ENCODE measurements around the gene ZC4H2.
A peak's percentile ranks its signal among the peaks of the same experiment; 100 is the strongest.
"Not testable (repeated sequence)": the region's sequence is repeated elsewhere in the genome, so short reads cannot be mapped to it uniquely, and the experiment has no call there.

The ZC4H2 gene
- 6.1 to 7.6 (median 6.9) reads per million in 3 donors for total RNA-seq

GRCh38 chrX:64975989-64976672, at the start of gene ZC4H2:
Gene ZC4H2, minus strand, starts transcription at chrX:64976450. Its CDS starts 73 bp downstream, at chrX:64976377.
- no peaks in the 10 kb centered on the region for H3K4me1 ChIP-seq (ENCODE audit: control insufficient read depth, insufficient read depth, low read length, poor library complexity, severe bottlenecking)
- H3K27ac ChIP-seq (ENCODE audit: insufficient read depth, low read length, poor library complexity, severe bottlenecking), result peak within 1 kb of the TSS; percentile 25
- DNase-seq, result peak; percentile 36 to 47 (median 41)

GRCh38 chrX:65017451-65017850, 41.2 kb upstream of the ZC4H2 start:
- no peak for DNase-seq
- no peak overlapping the region for H3K4me3 ChIP-seq (ENCODE audit: insufficient read depth, low read depth, low read length, poor library complexity, severe bottlenecking)

More at GRCh38 chrX:64975989-64976672, at the start of gene ZC4H2:
- no peaks in the 10 kb centered on the region for H3K9me3 ChIP-seq (ENCODE audit: control insufficient read depth, low read length)
- H3K36me3 ChIP-seq (ENCODE audit: control insufficient read depth, insufficient read depth, low read length), result no peaks in the 10 kb centered on the region
- H3K4me3 ChIP-seq (ENCODE audit: insufficient read depth, low read depth, low read length, poor library complexity, severe bottlenecking), result peak within 1 kb of the TSS; percentile 67
- H3K27me3 ChIP-seq (replicated peaks; ENCODE audit: control insufficient read depth, insufficient read depth, low read length, poor library complexity, severe bottlenecking), result no peaks in the 10 kb centered on the region

GRCh38 chrX:65014230-65014629, 38.0 kb upstream of the ZC4H2 start:
- no peaks in the 10 kb centered on the region for H3K27me3 ChIP-seq (replicated peaks; ENCODE audit: control insufficient read depth, insufficient read depth, low read length, poor library complexity, severe bottlenecking)
- H3K4me3 ChIP-seq (ENCODE audit: insufficient read depth, low read depth, low read length, poor library complexity, severe bottlenecking), result no peak overlapping the region
- H3K27ac ChIP-seq (ENCODE audit: insufficient read depth, low read length, poor library complexity, severe bottlenecking), result no peak overlapping the region
- H3K36me3 ChIP-seq (ENCODE audit: control insufficient read depth, insufficient read depth, low read length), result no peaks in the 10 kb centered on the region
- no peaks in the 10 kb centered on the region for H3K9me3 ChIP-seq (ENCODE audit: control insufficient read depth, low read length)
- no peaks in the 10 kb centered on the region for H3K4me1 ChIP-seq (ENCODE audit: control insufficient read depth, insufficient read depth, low read length, poor library complexity, severe bottlenecking)
- DNase-seq, result no peak

More at GRCh38 chrX:65017451-65017850, 41.2 kb upstream of the ZC4H2 start:
- Histone ChIP-seq H3K36me3 (ENCODE audit: control insufficient read depth, insufficient read depth, low read length) (no peaks in the 10 kb centered on the region), H3K9me3 (ENCODE audit: control insufficient read depth, low read length) (no peaks in the 10 kb centered on the region), H3K27ac (ENCODE audit: insufficient read depth, low read length, poor library complexity, severe bottlenecking) (no peak overlapping the region), H3K4me1 (ENCODE audit: control insufficient read depth, insufficient read depth, low read length, poor library complexity, severe bottlenecking) (no peaks in the 10 kb centered on the region), H3K27me3 (replicated peaks; ENCODE audit: control insufficient read depth, insufficient read depth, low read length, poor library complexity, severe bottlenecking) (no peaks in the 10 kb centered on the region)

- H3K36me3 ChIP-seq (ENCODE audit: control insufficient read depth, insufficient read depth, low read length), result no peaks in the 10 kb centered on the region
Observed at GRCh38 chrX:65009459-65009858, 33.2 kb upstream of the ZC4H2 start.

GRCh38 chrX:65002208-65002607, 26.0 kb upstream of the ZC4H2 start:
- DNase-seq; H3K4me1 ChIP-seq (ENCODE audit: control insufficient read depth, insufficient read depth, low read length, poor library complexity, severe bottlenecking); H3K4me3 ChIP-seq (ENCODE audit: insufficient read depth, low read depth, low read length, poor library complexity, severe bottlenecking); H3K9me3 ChIP-seq (ENCODE audit: control insufficient read depth, low read length); H3K27me3 ChIP-seq (replicated peaks; ENCODE audit: control insufficient read depth, insufficient read depth, low read length, poor library complexity, severe bottlenecking); H3K36me3 ChIP-seq (ENCODE audit: control insufficient read depth, insufficient read depth, low read length); H3K27ac ChIP-seq (ENCODE audit: insufficient read depth, low read length, poor library complexity, severe bottlenecking): not testable (repeated sequence)

More at GRCh38 chrX:65009459-65009858, 33.2 kb upstream of the ZC4H2 start:
- no peaks in the 10 kb centered on the region for H3K27me3 ChIP-seq (replicated peaks; ENCODE audit: control insufficient read depth, insufficient read depth, low read length, poor library complexity, severe bottlenecking)
- no peaks in the 10 kb centered on the region for H3K4me1 ChIP-seq (ENCODE audit: control insufficient read depth, insufficient read depth, low read length, poor library complexity, severe bottlenecking)
- no peaks in the 10 kb centered on the region for H3K9me3 ChIP-seq (ENCODE audit: control insufficient read depth, low read length)
- no peak overlapping the region for H3K4me3 ChIP-seq (ENCODE audit: insufficient read depth, low read depth, low read length, poor library complexity, severe bottlenecking)
- no peak overlapping the region for H3K27ac ChIP-seq (ENCODE audit: insufficient read depth, low read length, poor library complexity, severe bottlenecking)
- no peak for DNase-seq

- H3K4me1 ChIP-seq (ENCODE audit: control insufficient read depth, insufficient read depth, low read length, poor library complexity, severe bottlenecking), result no peaks in the 10 kb centered on the region
- no peaks in the 10 kb centered on the region for H3K27me3 ChIP-seq (replicated peaks; ENCODE audit: control insufficient read depth, insufficient read depth, low read length, poor library complexity, severe bottlenecking)
- no peak for DNase-seq
- H3K4me3 ChIP-seq (ENCODE audit: insufficient read depth, low read depth, low read length, poor library complexity, severe bottlenecking), result no peak overlapping the region
- H3K9me3 ChIP-seq (ENCODE audit: control insufficient read depth, low read length), result no peaks in the 10 kb centered on the region
- H3K27ac ChIP-seq (ENCODE audit: insufficient read depth, low read length, poor library complexity, severe bottlenecking), result no peak overlapping the region
- no peaks in the 10 kb centered on the region for H3K36me3 ChIP-seq (ENCODE audit: control insufficient read depth, insufficient read depth, low read length)
Observed at GRCh38 chrX:64996805-64997204, 20.6 kb upstream of the ZC4H2 start.

- H3K27ac ChIP-seq (ENCODE audit: insufficient read depth, low read length, poor library complexity, severe bottlenecking), result no peak overlapping the region
- no peak for DNase-seq
- H3K36me3 ChIP-seq (ENCODE audit: control insufficient read depth, insufficient read depth, low read length), result no peaks in the 10 kb centered on the region
- no peaks in the 10 kb centered on the region for H3K9me3 ChIP-seq (ENCODE audit: control insufficient read depth, low read length)
- no peaks in the 10 kb centered on the region for H3K4me1 ChIP-seq (ENCODE audit: control insufficient read depth, insufficient read depth, low read length, poor library complexity, severe bottlenecking)
- H3K27me3 ChIP-seq (replicated peaks; ENCODE audit: control insufficient read depth, insufficient read depth, low read length, poor library complexity, severe bottlenecking), result no peaks in the 10 kb centered on the region
- H3K4me3 ChIP-seq (ENCODE audit: insufficient read depth, low read depth, low read length, poor library complexity, severe bottlenecking), result no peak overlapping the region
Observed at GRCh38 chrX:64994131-64994798, 18.0 kb upstream of the ZC4H2 start.

GRCh38 chrX:64977830-64978229, 1.6 kb upstream of the ZC4H2 start:
- no peak overlapping the region for H3K4me3 ChIP-seq (ENCODE audit: insufficient read depth, low read depth, low read length, poor library complexity, severe bottlenecking)
- no peaks in the 10 kb centered on the region for H3K36me3 ChIP-seq (ENCODE audit: control insufficient read depth, insufficient read depth, low read length)
- no peak overlapping the region for H3K27ac ChIP-seq (ENCODE audit: insufficient read depth, low read length, poor library complexity, severe bottlenecking)
- H3K9me3 ChIP-seq (ENCODE audit: control insufficient read depth, low read length), result no peaks in the 10 kb centered on the region
- H3K4me1 ChIP-seq (ENCODE audit: control insufficient read depth, insufficient read depth, low read length, poor library complexity, severe bottlenecking), result no peaks in the 10 kb centered on the region
- DNase-seq, result no peak
- H3K27me3 ChIP-seq (replicated peaks; ENCODE audit: control insufficient read depth, insufficient read depth, low read length, poor library complexity, severe bottlenecking), result no peaks in the 10 kb centered on the region

GRCh38 chrX:64977051-64977450, 801 bp upstream of the ZC4H2 start:
- no peak for DNase-seq
- Histone ChIP-seq H3K27ac (ENCODE audit: insufficient read depth, low read length, poor library complexity, severe bottlenecking) (no peak overlapping the region), H3K27me3 (replicated peaks; ENCODE audit: control insufficient read depth, insufficient read depth, low read length, poor library complexity, severe bottlenecking) (no peaks in the 10 kb centered on the region), H3K36me3 (ENCODE audit: control insufficient read depth, insufficient read depth, low read length) (no peaks in the 10 kb centered on the region), H3K4me3 (ENCODE audit: insufficient read depth, low read depth, low read length, poor library complexity, severe bottlenecking) (no peak overlapping the region), H3K4me1 (ENCODE audit: control insufficient read depth, insufficient read depth, low read length, poor library complexity, severe bottlenecking) (no peaks in the 10 kb centered on the region), H3K9me3 (ENCODE audit: control insufficient read depth, low read length) (no peaks in the 10 kb centered on the region)

GRCh38 chrX:64976673-64977040, 407 bp upstream of the ZC4H2 start:
- Histone ChIP-seq H3K4me3 (ENCODE audit: insufficient read depth, low read depth, low read length, poor library complexity, severe bottlenecking) (peak overlapping the region; percentile 67), H3K36me3 (ENCODE audit: control insufficient read depth, insufficient read depth, low read length) (no peaks in the 10 kb centered on the region), H3K27me3 (replicated peaks; ENCODE audit: control insufficient read depth, insufficient read depth, low read length, poor library complexity, severe bottlenecking) (no peaks in the 10 kb centered on the region), H3K4me1 (ENCODE audit: control insufficient read depth, insufficient read depth, low read length, poor library complexity, severe bottlenecking) (no peaks in the 10 kb centered on the region), H3K27ac (ENCODE audit: insufficient read depth, low read length, poor library complexity, severe bottlenecking) (no peak overlapping the region), H3K9me3 (ENCODE audit: control insufficient read depth, low read length) (no peaks in the 10 kb centered on the region)
- DNase-seq, result no peak

All from effector memory CD4-positive, alpha-beta T cell (primary cell).